ENCODE data around the gene BTD.

GRCh38 chr3:15628967-15629366 lies 27.4 kb downstream of the BTD start:
- TF ChIP-seq, protein P1, sequence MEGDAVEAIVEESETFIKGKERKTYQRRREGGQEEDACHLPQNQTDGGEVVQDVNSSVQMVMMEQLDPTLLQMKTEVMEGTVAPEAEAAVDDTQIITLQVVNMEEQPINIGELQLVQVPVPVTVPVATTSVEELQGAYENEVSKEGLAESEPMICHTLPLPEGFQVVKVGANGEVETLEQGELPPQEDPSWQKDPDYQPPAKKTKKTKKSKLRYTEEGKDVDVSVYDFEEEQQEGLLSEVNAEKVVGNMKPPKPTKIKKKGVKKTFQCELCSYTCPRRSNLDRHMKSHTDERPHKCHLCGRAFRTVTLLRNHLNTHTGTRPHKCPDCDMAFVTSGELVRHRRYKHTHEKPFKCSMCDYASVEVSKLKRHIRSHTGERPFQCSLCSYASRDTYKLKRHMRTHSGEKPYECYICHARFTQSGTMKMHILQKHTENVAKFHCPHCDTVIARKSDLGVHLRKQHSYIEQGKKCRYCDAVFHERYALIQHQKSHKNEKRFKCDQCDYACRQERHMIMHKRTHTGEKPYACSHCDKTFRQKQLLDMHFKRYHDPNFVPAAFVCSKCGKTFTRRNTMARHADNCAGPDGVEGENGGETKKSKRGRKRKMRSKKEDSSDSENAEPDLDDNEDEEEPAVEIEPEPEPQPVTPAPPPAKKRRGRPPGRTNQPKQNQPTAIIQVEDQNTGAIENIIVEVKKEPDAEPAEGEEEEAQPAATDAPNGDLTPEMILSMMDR (IDR thresholded peaks at IDR 0.05; ENCODE audit: insufficient read depth, low read length, poor library complexity, severe bottlenecking): no peak
- TF ChIP-seq EZH2phosphoT487 (conservative IDR thresholded peaks at IDR 0.05; ENCODE audit: low read length): no peak
